Hematopoietic multipotent progenitor cell treated with erythropoietin and hydrocortisone succinate and interleukin-3 and kit ligand, for 15 days (in vitro differentiated cells): ENCODE results near the gene LMX1B.
"Not testable (repeated sequence)": the region's sequence is repeated elsewhere in the genome, so short reads cannot be mapped to it uniquely, and the experiment has no call there.

Source experiments
- DNase-seq: peaks from one replicate; pipeline ENCODE4 v3.0.0-alpha.2; 2015; ENCODE audit warnings: low spot score

LMX1B gene

DNA sequence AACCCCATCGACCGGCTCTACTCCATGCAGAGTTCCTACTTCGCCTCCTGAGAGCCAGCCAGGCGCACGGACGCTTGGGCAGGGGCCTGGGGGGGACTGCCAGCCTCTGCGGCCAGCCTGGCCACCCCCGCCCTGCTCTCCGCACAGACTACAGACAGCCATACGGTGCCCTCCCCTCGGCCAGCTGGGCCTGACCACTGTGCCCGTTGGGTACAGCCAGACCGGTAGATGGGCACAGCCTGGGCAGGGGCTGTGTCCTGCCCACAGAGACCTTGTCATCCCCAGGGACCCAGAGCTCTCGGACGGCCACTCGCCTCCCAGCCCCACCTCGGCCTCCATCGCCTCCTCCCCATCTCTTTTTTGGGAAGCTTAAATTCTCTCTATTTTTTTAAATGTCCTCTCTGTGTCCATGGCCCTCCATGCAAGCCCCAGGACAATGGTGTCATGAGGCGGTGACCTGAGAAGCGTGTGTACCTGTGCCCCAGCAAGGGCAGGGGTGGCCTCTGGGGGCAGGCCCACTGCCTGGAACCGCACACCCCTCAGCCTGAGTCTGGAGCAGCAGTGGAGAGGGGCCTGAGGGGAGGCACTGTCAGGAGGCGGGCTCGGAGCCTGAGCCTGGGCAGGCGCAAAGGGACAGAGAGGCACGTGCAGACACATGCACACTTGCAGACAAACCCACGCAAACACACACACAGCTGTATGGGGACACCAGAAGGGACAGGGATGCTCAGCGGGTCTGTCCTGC is 82.8 kb downstream of the LMX1B start:
- DNase-seq = no peak

DNA sequence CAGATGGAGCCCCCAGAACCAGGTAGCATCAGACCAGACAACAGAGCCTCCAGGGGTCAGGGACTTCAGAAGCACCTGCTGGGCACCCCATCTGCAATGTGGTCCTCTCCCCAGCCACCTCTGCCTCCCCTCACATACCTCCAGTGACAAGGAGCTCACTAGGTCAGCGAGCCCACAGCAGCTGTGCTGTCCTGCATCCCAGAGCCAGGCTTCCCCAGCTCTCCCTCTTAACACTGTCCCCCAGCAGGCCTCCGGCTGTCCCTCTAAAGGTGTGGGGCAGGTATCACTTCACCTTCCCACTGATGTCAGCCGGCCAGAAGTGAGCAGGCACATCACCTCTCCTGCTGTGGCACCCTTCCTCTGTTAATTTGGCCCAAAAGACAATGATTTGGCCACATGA is 83.6 kb downstream of the LMX1B start:
- no peak for DNase-seq

DNA sequence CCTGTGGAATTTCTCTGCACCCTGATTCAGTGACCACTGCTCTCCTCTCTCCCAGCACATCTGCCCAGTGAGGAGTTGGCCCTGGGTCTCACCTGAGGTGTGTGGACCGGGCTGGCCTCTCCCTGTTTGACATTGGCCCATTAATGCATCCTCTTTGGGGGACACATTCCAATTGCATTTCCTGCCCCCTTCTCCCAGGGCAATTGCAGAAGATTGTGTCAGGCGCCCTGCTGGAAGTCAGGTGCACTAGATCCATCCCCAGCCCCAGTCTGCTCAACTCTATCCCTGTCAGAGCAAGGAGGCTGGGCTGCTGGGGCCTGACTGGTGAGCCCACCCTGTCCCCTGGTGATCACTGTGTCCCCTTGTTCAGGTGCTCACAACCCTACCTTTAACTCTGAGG is 84.5 kb downstream of the LMX1B start:
- no peak for DNase-seq

DNA sequence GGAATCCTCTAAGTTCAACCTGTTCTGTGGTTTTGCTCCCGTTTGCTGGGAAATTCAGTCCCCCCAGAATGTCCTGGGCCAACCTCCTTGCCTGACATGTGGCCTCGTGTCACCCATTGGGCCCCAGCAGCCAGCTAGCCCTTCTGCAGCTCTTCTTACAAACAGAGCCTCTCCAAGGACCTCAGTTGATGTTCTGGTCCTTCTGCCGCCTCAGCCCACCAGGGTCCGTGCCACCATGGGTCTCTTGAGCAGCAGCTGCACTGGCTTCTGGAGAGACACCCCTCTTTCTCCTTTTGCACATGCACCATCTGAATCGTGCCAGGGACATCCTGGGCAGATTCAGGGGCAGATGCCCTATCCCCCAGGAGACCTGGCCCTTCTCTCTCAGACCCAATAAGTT is 85.0 kb downstream of the LMX1B start:
- no peak for DNase-seq

DNA sequence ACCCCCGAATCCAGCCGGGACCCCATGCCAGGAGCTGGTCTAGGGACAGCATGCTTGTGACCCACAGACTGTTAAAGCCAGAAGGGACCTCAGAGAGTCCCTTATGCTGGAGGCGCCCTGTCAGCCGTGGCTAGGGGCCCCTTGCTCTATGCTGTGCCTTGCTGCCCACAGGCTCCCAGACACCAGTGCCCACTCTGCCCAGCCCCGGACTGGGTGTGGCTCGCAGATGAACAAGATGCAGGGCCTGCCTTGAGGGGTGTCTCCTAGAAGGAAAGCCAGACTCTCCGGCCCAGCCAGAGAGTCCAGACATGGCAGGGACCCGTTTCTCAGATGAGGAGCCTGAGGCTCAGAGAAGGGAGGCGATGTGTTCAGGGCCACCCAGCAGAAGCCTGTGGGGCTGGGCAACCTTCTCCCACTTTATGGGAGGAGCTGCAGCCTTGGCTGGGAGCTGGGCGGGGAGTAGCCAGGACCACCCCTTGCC is 85.7 kb downstream of the LMX1B start:
- DNase-seq = no peak

DNA sequence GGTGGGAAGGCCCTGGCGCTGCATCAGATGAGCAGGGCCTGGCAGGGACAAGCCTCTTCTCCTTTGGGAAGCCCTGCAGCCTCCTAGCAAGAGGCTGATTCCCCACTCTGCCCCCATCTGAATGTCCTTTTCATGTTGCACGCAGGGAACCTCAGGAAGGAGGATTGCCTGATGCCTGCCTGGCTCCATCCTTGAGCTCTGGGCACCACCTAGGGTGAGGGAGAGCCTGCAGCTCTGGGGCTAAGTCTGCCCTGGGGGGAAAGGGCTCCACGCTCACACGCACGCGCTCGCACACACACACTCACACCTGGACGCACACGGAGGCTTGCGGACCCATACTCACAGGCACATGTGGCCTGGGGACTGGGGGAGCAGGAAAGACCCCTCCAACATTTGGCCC is 86.6 kb downstream of the LMX1B start:
- no peak for DNase-seq

DNA sequence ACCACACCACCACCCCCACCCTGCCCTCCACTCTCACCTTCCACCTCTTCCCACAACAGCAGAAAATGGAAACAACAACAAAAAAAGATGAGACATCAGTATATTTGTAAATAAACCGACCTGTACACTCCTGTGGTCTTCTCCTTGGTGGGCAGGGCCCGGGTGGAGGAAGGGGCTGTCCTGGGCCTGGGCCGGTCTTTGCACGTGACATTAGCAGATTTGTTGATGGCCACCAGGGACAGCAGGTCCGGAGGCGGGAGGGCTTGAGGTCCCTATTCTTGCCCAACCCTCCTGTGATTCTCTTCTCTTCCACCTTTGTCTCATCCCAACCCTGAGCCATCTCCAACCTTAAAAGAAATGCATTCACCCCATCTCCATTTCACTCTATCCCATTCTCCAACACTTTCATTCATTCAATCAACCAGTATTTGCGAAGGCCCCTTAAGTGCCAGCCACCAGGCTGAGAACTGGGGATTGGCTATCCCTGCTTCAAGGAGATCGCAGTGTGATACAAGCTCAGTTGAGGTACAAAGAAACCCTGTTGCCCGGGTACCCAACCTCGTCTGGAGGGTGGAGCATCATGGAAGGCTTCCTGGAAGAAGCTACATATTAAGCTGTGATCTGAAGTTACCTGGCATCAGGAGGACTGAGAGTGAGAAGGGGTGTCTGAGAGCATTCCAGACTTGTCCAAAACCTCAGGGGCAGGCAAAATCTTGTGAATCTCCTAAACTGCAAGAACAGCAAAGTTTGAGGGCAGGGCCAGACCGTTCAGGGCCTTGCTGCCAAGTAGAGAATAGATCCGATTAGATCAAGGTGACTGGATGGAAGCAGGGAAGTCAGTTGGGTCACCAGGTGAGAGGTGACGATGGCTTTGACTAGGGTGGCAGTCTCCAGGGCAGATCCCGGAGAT is 87.4 kb downstream of the LMX1B start:
- DNase-seq = no peak

DNA sequence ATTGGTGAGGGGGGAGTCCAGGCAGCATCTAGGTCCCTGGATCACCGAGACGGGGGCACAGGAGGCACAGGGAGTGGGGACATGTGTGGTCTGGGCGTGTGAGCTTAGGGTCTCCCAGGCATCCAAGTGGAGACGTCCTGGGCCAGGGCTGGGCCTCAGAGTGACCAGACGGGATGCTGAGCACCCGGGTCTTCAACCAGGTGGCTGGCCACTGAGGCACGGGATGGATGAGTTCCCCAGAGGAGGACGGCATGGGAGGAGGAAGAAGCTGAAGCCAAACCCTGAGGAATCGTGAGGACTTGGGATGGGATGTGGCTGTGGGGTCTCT is 88.0 kb downstream of the LMX1B start:
- DNase-seq = no peak

DNA sequence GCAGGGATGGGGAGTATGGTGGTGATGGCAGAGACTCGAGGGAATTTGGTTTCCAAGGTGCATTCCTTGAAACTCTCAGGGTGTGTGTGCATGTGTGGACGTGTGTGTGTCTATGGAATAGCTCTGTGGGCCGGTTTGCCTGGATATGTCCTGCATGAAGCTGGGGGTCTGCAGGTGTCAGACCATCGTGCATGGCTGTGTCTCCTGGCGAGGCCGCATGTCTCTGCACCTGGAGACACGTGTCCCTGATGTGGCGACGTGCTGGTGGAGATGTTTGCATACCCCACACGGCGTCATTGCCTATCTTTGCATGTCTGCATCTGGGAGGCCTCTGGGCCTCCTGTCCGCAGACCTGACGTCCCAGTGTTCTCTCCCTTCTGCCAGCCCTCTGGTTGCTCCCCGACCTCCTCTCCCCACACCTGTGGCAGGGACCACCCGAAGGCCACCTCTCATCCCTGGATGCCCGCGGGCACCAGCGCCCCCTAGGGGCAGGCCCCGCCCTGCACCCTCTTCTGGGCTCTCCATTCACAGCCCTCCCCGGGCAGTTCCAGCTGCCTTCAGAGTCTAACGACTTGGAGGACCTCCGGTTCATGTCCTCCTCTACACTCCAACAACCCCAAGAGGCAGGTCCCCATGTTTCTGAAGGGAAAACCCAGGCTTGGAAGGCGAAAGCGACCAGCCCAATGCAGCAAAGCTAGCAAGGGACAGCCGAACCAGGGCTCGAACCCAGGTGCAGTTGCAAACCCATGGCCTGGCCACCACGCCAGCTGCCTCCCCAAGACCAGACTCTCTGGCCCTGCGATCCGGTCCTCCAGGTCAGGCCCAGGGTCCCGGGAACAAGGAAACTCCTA is 88.6 kb downstream of the LMX1B start:
- peak; percentile 22 for DNase-seq

DNA sequence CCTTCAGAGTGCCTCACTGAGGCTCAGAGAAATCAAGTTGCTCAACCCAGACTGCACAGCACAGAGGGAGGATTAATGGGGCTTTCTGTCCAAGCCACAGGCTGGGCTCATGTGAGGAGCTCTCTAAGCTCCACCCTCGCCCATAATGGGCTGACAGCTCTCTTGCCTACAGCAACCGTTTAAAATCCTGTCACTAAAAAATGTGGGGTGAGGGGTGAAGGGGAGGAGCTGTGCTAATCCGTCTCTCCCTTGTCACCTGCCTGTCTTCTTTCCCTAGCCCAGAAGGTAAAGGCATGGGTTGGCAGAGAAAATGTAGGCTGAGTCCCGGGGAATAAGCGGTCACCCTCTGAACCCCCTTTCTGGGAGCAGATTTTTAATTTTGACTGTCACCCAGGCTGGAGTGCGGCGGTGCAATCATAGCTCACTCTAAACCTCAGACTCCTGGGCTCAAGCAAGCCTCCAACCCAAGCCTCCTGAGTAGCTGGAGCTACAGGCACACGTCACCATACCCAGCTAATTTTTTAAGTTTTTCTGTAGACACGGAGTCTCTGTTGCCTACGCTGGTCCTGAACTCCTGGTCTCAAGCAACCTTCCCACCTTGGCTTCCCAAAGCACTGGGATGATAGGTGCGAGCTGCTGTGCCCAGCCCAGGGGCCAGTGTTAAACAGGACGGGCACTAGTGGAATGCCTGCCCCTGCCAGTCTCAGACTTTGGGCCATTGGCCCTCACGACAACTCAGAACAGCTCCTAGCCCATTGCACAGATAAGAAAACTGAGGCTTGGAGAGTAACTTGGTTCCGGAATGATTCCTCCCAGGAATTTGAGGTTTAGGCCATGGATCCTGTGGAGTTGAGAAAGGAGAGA is 89.5 kb downstream of the LMX1B start:
- no peak for DNase-seq

DNA sequence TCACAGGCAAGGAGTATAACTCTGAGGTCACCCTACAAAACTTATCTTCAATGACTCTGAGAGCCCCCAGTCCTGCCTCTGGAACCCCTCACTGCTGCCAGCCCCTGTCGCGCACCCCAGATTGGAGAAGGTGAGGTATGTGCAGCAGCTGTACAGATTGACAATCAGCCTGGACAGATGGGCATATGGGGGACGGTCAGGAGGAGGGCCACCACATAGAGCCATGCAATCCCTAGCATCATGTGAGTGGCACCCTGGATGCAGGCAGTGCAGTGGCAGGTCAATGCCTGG is 90.1 kb downstream of the LMX1B start:
- DNase-seq = no peak

DNA sequence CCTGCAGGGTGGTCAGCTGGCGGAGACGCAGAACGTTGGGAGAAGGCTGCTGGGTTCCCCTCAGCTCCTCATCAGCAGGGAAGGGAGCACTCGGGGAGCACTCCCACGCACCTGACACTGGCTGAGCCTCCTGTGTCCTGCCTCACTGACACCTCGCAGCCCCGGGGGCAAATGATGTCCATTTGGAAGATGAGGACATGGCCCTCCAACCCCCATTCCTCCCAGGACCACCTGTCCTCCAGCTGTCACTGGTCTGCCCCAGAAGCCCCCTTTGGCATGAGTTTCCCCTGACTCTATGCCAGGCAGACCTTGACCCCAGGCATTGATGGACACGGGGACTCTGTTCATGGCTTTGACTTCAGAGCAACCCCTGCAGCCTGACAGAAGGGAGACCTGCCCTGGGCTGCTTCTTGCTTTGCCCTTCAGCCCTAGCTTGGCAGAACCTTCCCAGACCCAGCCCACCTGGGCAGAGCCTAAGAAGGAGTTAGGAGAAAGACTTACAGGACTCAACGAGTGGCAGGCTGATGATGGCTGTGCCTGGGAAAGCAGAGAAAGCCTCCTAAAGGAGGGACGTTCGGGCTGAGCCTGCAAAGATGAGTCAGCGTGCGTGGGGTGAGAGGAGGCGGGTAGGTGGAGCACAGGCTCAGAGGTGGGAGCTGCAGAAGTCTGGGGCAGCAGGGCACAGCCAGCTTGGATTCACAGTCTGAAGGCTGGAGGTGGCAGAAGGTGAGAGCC is 90.6 kb downstream of the LMX1B start:
- DNase-seq = no peak

DNA sequence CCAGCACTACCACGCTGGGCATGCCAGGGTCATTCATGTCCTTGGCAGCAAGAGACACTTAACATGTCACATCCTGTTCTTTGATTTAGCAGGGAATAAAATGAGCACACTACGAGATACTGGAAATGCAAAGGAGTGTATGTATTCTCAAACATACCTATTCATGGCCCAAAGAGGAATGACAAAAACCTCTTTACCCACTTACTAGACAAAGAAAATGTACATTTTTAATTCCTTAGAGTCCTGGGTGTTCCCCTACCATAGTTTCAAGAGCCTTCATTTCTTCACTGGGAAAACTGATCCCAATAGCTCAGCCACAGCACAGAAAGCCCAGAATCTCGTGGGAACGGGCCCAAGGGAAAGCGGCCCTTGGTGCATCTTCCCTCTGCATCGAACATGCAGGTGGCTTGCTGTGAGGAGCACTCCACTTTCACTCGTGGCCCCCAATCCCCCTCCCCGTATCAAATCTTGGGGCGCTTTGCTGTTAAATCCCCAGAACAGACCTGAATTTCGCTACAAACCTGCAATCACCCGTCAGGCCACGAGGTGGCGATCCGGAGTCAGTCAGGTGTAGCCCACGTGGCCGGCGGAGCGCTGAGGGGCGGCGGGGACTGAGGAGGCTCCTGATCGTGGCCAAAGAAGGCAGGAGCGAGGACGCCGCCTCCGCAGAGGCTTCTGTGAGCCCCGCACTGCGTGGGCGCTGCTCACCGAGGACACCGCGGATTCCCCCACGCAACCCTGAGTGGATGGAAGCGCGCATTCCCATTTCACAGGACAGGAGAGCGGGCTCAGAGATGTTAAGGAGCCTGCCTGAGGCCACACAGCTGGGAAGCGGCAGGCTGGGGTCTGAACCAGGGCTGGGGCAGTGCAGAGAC is 91.4 kb downstream of the LMX1B start:
- peak; percentile 64 for DNase-seq

DNA sequence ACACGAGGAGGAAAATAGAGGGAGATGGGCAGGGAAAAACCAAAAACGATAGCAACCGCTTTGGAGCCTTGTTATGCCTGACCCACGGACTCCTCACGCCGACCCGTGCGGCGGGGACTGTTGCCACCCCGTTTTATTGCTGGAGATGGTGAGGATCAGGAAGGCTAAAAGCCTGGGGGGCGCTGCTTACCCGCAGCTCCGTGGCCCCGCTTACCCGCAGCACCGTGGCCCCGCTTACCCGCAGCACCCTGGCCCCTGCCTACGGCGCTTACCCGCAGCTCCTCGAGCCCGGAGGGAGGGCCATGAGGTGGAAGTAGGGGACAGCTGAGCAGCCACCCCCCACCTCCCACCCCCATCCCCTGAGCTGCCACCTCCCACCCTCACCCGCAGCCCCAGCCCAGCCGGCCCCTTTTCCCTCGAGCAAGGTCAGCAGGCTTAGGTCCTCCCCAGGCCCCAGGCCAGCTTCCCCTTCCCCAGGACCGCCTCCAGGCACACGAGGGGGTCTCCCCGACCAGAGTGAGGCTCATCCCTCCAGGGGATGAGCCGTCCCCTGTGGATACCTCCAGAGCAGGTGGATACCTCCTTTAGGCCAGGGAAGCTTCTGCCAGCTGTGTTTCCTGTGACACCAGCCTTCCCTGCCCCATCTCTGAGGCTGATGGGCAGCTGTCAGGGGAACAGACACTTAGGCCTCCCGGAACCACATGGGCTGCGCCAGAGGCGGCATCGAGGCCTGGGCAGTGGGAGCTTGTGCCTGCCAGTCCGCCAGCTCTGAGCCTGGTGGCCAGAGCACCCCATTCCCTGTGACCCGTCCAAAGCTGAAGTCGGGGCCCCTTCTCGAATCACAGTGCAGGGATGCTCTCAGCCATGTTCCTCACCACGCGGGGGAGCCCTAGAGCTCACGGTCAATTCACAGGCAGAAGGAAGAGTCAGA is 92.3 kb downstream of the LMX1B start:
- peak; percentile 38 for DNase-seq

DNA sequence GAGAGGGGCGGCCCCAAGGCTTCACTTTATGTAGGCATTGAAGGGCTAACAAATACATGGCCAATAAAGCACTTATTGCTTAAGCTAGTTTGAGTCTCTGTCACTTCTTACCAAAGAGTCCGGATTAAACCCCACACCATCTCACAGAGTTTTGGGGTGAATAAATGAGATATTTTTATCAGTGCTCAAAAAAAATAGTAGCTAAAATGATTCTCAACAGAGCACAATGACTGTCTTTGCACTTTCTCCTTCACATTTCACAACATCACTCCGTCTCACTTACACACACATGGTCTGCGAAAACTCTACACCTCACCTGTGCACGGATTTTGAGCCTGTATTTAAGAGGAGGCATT is 92.9 kb downstream of the LMX1B start:
- DNase-seq = no peak

DNA sequence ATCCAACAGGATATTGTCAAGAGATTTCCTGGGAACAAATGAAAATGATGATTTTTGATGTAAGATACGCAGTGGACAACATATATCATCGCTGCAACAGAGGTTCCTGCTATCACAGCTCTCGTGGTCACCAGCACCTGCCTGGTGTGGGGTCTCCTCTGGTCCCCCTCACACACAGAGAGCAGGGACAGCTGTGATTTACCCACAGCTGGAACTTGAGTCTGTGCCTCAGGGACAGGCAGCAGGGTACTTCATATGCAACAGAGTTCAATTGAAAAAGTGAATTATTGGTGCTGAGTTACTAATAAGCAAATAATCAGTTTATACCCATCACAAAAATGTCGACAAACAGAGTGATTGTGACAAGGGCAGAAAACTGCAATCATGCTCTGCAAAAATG is 93.4 kb downstream of the LMX1B start:
- no peak for DNase-seq

DNA sequence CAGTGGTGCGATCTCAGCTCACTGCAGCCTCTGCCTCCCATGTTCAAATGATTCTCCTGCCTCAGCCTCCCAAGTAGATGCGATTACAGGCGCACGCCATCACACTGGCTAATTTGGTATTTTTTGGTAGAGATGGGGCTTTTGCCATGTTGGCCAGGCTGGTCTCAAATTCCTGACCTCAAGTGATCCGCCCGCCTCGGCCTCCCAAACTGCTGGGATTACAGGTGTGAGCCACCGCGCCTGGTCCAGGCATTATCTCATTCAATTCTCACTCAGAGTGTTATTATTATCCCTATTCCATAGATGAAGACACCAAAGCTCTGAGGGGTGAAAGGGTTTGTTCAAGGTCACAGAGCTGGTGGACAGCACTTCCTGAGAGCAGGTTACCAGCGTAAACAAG is 94.0 kb downstream of the LMX1B start:
- DNase-seq = not testable (repeated sequence)

DNA sequence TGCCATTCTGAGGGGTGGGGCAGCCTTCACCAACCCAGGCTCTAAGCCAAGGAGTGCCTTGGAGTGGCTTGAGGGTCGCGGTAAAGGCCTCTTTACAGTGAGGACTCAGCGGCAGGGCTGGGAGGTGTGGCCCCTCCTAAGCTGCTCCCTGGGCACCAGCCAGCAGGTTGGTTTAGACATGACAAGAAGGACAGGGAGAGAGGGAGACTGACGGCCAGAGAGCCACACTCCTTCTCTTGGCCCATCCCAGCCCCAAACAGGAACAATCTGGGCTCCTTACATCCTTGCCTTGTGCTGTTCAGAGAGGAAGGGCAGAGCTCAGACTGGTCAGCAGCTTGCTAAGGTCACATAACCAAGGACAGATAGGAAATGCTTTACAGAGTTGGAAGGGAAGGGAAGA is 94.5 kb downstream of the LMX1B start:
- DNase-seq = no peak

DNA sequence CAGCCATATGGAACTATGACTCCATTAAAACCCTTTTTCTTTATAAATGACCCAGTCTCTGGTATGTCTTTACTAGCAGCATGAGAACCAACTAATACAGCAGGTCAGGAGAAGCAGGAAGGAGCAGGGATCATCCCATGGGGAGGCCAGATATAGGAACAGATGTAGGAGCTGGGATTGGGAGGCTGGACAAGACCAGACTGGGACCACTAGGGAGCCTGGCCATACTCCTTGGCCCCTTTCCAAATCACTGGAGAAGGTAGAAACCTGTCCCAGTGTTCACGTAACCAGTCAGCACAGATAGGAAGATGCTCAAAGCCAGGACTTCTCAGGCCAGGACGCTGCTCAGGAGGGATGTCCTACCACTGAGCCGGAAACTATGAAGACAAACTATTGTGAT is 95.5 kb downstream of the LMX1B start:
- DNase-seq = no peak
